CD4-positive, alpha-beta T cell (primary cell): Measurements from ENCODE around the gene CDC6. TPM values are rescaled to one million over a fixed set of nuclear protein-coding genes. Genes with fewer than 3 reads are reported as not detected.

Source experiments
- ATAC-seq: fragments of 200-7000 bp; cut with Tn5 transposase; one replicate; pipeline ENCODE4 v1.10.0; 2022; ENCODE audit warnings: mild to moderate bottlenecking; ENCODE audit not compliant: poor library complexity
- CTCF ChIA-PET: fragments of 350-600 bp; sonication (Branson Sonifier 250); formaldehyde crosslinking; loops from one replicate; lab custom pipeline; 2021; ENCODE audit warnings: antibody characterized with exemption, inconsistent platforms; lab: Charles Lee
- POLR2A ChIA-PET: fragments of 350-600 bp; sonication (Branson Sonifier 250); formaldehyde crosslinking; loops from one replicate; lab custom pipeline; 2021; ENCODE audit warnings: antibody characterized with exemption, inconsistent platforms; lab: Charles Lee
- DNase-seq, 14 experiments: peaks; one replicate each; pipeline ENCODE4 v3.0.0-alpha.2; 2013 to 2020; ENCODE audit warnings: mixed read lengths in 2 of 14
- H3K27ac ChIP-seq, 2 donors: one replicate each; pipeline versions ENCODE4 v1.5.1 to v1.7.0; 2013; ENCODE audit warnings: low read length in 2 of 2, low read depth in 1 of 2, mild to moderate bottlenecking in 1 of 2
- H3K27me3 ChIP-seq, 2 experiments: 1 replicate in 1 of 2; 2 replicates in 1 of 2; pipeline versions ENCODE4 v1.6.1 to v1.7.0; 2013; ENCODE audit warnings: low read length in 2 of 2, control low read depth in 1 of 2, mild to moderate bottlenecking in 1 of 2, moderate library complexity in 1 of 2; ENCODE audit not compliant: insufficient read depth in 2 of 2, control insufficient read depth in 1 of 2
- H3K36me3 ChIP-seq: one replicate; pipeline ENCODE4 v1.6.1; 2013; ENCODE audit warnings: low read length, control low read depth; ENCODE audit not compliant: insufficient read depth
- H3K4me1 ChIP-seq: one replicate; pipeline ENCODE4 v1.6.1; 2013; ENCODE audit warnings: low read length, control low read depth; ENCODE audit not compliant: insufficient read depth
- H3K4me3 ChIP-seq: one replicate; pipeline ENCODE4 v1.5.1; 2013; ENCODE audit warnings: mild to moderate bottlenecking, low read length, moderate library complexity
- H3K9me3 ChIP-seq, 2 experiments: 1 replicate in 1 of 2; 2 replicates in 1 of 2; pipeline versions ENCODE4 v1.6.1 to v1.7.0; 2013; ENCODE audit warnings: low read length in 2 of 2, mild to moderate bottlenecking in 2 of 2, control low read depth in 1 of 2, moderate library complexity in 1 of 2; ENCODE audit not compliant: control insufficient read depth in 1 of 2, insufficient read depth in 1 of 2
- H3K27ac Mint-ChIP-seq: one replicate; pipeline ENCODE4 v1.8.0; 2020; ENCODE audit warnings: mixed read lengths
- H3K27me3 Mint-ChIP-seq: one replicate; pipeline ENCODE4 v1.8.0; 2021; ENCODE audit warnings: mixed read lengths
- H3K36me3 Mint-ChIP-seq: one replicate; pipeline ENCODE4 v1.8.0; 2021; ENCODE audit warnings: low read depth, mixed read lengths
- H3K4me1 Mint-ChIP-seq: one replicate; pipeline ENCODE4 v1.8.0; 2021; ENCODE audit warnings: low read depth, mixed read lengths
- H3K4me3 Mint-ChIP-seq: one replicate; pipeline ENCODE4 v1.8.0; 2020; ENCODE audit warnings: mild to moderate bottlenecking, mixed read lengths
- H3K9me3 Mint-ChIP-seq: one replicate; pipeline ENCODE4 v1.8.0; 2020; ENCODE audit warnings: mixed read lengths
- CTCF ChIP-seq: fragments of 200-600 bp; IDR thresholded peaks from one replicate; pipeline ENCODE4 v1.8.0; 2022; ENCODE audit warnings: antibody characterized with exemption, mild to moderate bottlenecking
- intact Hi-C, 2 experiments: fragments of 100-400 bp; cut with DNase I in 1 of 2; cut with micrococcal nuclease in 1 of 2; formaldehyde crosslinking; loops; one replicate each; pipeline versions ENCODE4 v1.15.1 to v1.9.0; 2023 to 2025; cut with DNase I, micrococcal nuclease
- total RNA-seq, 174 experiments: library from RNA in 2 of 174; stranded (reverse) in 2 of 174; gene quantifications; one replicate each; pipeline ENCODE4 v1.2.3 and lab custom pipeline; 2021 to 2026

The CDC6 gene
- total RNA-seq, 2 experiments from 2014 or later = 1.0 to 1.8 TPM

GRCh38 chr17:40306395-40306794 lies 18.7 kb downstream of the CDC6 start:
- ChIA-PET POLR2A (interaction anchor here (1.2 to 4.3 kb wide), 10 partner anchors 11 to 243 kb away, joined by 4 to 34 read pairs (median 7); partner anchors contain the start of gene TOP2A), CTCF (interaction anchor here (0.6 to 6.8 kb wide), 5 partner anchors 11 to 227 kb away, joined by 3 to 40 read pairs (median 12); no protein-coding TSS in a partner anchor)
- intact Hi-C loops = no loop called here
- H3K9me3 ChIP-seq = no peaks in the 10 kb centered on the region
- H3K36me3 ChIP-seq = no peaks in the 10 kb centered on the region
- no peaks in the 10 kb centered on the region for H3K27me3 ChIP-seq
- H3K4me3 ChIP-seq = no peak overlapping the region
- no peak for DNase-seq
- no peak for ATAC-seq
- Mint-ChIP-seq H3K4me3 (no peak overlapping the region), H3K4me1 (peaks cover 29% of the 10 kb centered on the region), H3K9me3 (no peaks in the 10 kb centered on the region), H3K36me3 (no peaks in the 10 kb centered on the region), H3K27me3 (no peaks in the 10 kb centered on the region), H3K27ac (no peak overlapping the region)
- H3K4me1 ChIP-seq = peaks cover 61% of the 10 kb centered on the region
- TF ChIP-seq CTCF = no peak
- no peak overlapping the region for H3K27ac ChIP-seq

GRCh38 chr17:40307001-40307730 lies 19.5 kb downstream of the CDC6 start:
- H3K27me3 ChIP-seq = no peaks in the 10 kb centered on the region
- no peak for TF ChIP-seq CTCF
- ATAC-seq = peak; percentile 55
- no peaks in the 10 kb centered on the region for H3K9me3 Mint-ChIP-seq
- no peaks in the 10 kb centered on the region for H3K27me3 Mint-ChIP-seq
- ChIA-PET POLR2A (interaction anchor here (0.6 to 4.3 kb wide), 14 partner anchors 10 to 1382 kb away, joined by 3 to 34 read pairs (median 6); partner anchors contain the start of gene TOP2A), CTCF (interaction anchor here (0.9 to 6.8 kb wide), 6 partner anchors 11 to 226 kb away, joined by 3 to 40 read pairs (median 8); no protein-coding TSS in a partner anchor)
- no peak overlapping the region for H3K4me3 Mint-ChIP-seq
- peak in 2 of 14 experiments; percentile 10 to 43 for DNase-seq
- peak overlapping the region in 1 of 2 donors; percentile 39 for H3K27ac ChIP-seq
- no peaks in the 10 kb centered on the region for H3K36me3 ChIP-seq
- peaks cover 69% of the 10 kb centered on the region for H3K4me1 ChIP-seq
- H3K36me3 Mint-ChIP-seq = no peaks in the 10 kb centered on the region
- intact Hi-C loops = no loop called here
- H3K4me3 ChIP-seq = no peak overlapping the region
- peaks cover 37% of the 10 kb centered on the region for H3K4me1 Mint-ChIP-seq
- H3K27ac Mint-ChIP-seq = no peak overlapping the region
- H3K9me3 ChIP-seq = no peaks in the 10 kb centered on the region

- no peaks in the 10 kb centered on the region for H3K9me3 Mint-ChIP-seq
- Histone ChIP-seq H3K4me3 (no peak overlapping the region), H3K27me3 (no peaks in the 10 kb centered on the region), H3K4me1 (peaks cover 73% of the 10 kb centered on the region), H3K36me3 (no peaks in the 10 kb centered on the region), H3K27ac (peak overlapping the region in 1 of 2 donors; percentile 39), H3K9me3 (no peaks in the 10 kb centered on the region)
- no peak overlapping the region for H3K27ac Mint-ChIP-seq
- CTCF ChIA-PET = interaction anchor here (0.9 to 6.8 kb wide), 6 partner anchors 10 to 225 kb away, joined by 3 to 40 read pairs (median 8); no protein-coding TSS in a partner anchor
- no peak overlapping the region for H3K4me3 Mint-ChIP-seq
- no peaks in the 10 kb centered on the region for H3K27me3 Mint-ChIP-seq
- intact Hi-C loops = no loop called here
- H3K4me1 Mint-ChIP-seq = peaks cover 39% of the 10 kb centered on the region
- POLR2A ChIA-PET = interaction anchor here (0.7 to 4.3 kb wide), 13 partner anchors 9 to 1382 kb away, joined by 3 to 34 read pairs (median 7); partner anchors contain the start of gene TOP2A
- DNase-seq = peak in 2 of 14 experiments; percentile 35 to 39
- ATAC-seq = no peak
- no peak for TF ChIP-seq CTCF
- no peaks in the 10 kb centered on the region for H3K36me3 Mint-ChIP-seq
Observed at GRCh38 chr17:40307740-40308239, 20.1 kb downstream of the CDC6 start.
